CD14-positive monocyte (primary cell): ENCODE measurements around the gene AP4S1. TPM values are rescaled to one million over a fixed set of nuclear protein-coding genes. Genes with fewer than 3 reads are reported as not detected.

Source experiments
- DNase-seq, 3 donors: peaks; one replicate each; pipeline ENCODE4 v3.0.0-alpha.2; 2011 to 2022
- H2AFZ ChIP-seq: 2 replicates; pipeline ENCODE4 v1.6.0; 2012; ENCODE audit warnings: mild to moderate bottlenecking, low read depth, low read length, inconsistent platforms; ENCODE audit not compliant: insufficient read depth, poor library complexity, severe bottlenecking
- H3K27ac ChIP-seq, 2 donors: 1 replicate in 1 of 2; 2 replicates in 1 of 2; pipeline ENCODE4 v1.5.1; 2012 to 2013; ENCODE audit warnings: low read length in 2 of 2, control low read depth in 1 of 2, inconsistent platforms in 1 of 2, low read depth in 1 of 2, mild to moderate bottlenecking in 1 of 2
- H3K27me3 ChIP-seq, 2 donors: one replicate each; pipeline versions ENCODE4 v1.6.0 to v1.6.1; 2011 to 2013; ENCODE audit warnings: low read length in 2 of 2; ENCODE audit not compliant: control insufficient read depth in 2 of 2, insufficient read depth in 2 of 2
- H3K36me3 ChIP-seq, 2 donors: replicated peaks in 1 of 2; 1 replicate in 1 of 2; 2 replicates in 1 of 2; pipeline versions ENCODE4 v1.5.1 to v1.6.1; 2012 to 2013; ENCODE audit warnings: low read length in 2 of 2, control low read depth in 1 of 2, inconsistent platforms in 1 of 2, mild to moderate bottlenecking in 1 of 2; ENCODE audit not compliant: insufficient read depth in 2 of 2, control insufficient read depth in 1 of 2
- H3K4me1 ChIP-seq, 2 donors: 1 replicate in 1 of 2; 2 replicates in 1 of 2; pipeline versions ENCODE4 v1.5.1 to v1.6.1; 2012 to 2013; ENCODE audit warnings: low read length in 2 of 2, control low read depth in 1 of 2, inconsistent platforms in 1 of 2, mild to moderate bottlenecking in 1 of 2, moderate library complexity in 1 of 2; ENCODE audit not compliant: insufficient read depth in 2 of 2, control insufficient read depth in 1 of 2
- H3K4me2 ChIP-seq: replicated peaks from 2 replicates; pipeline ENCODE3; 2012; ENCODE audit warnings: low read length, moderate library complexity, mild to moderate bottlenecking; ENCODE audit not compliant: poor library complexity, severe bottlenecking; ENCODE audit errors: extremely low read depth
- H3K4me3 ChIP-seq, 3 experiments: fragments of 200-600 bp in 1 of 3; sonication (generic) in 1 of 3; replicated peaks in 1 of 3; 1 replicate in 2 of 3; 2 replicates in 1 of 3; pipeline ENCODE4 v1.5.1; 2011 to 2013; ENCODE audit warnings: low read length in 3 of 3, mild to moderate bottlenecking in 3 of 3, control low read depth in 2 of 3, low read depth in 2 of 3, inconsistent platforms in 1 of 3, moderate library complexity in 1 of 3
- H3K79me2 ChIP-seq: 2 replicates; pipeline ENCODE4 v1.6.0; 2012; ENCODE audit warnings: mild to moderate bottlenecking, control low read depth, inconsistent platforms, low read length, moderate library complexity; ENCODE audit not compliant: insufficient read depth
- H3K9ac ChIP-seq: 2 replicates; pipeline ENCODE4 v1.6.0; 2017; ENCODE audit warnings: low read length, mild to moderate bottlenecking; ENCODE audit not compliant: insufficient read depth, poor library complexity, severe bottlenecking
- H3K9me3 ChIP-seq, 2 donors: replicated peaks in 1 of 2; 1 replicate in 1 of 2; 2 replicates in 1 of 2; pipeline versions ENCODE4 v1.5.1 to v1.6.1; 2012 to 2013; ENCODE audit warnings: low read length in 2 of 2, control low read depth in 1 of 2; ENCODE audit not compliant: control insufficient read depth in 1 of 2, insufficient read depth in 1 of 2
- H4K20me1 ChIP-seq: 2 replicates; pipeline ENCODE4 v1.6.0; 2012; ENCODE audit warnings: mild to moderate bottlenecking, low read length, control low read depth, moderate library complexity; ENCODE audit not compliant: insufficient read depth
- H3K27ac Mint-ChIP-seq, 7 donors: one replicate each; pipeline ENCODE4 v1.8.0; 2020; ENCODE audit warnings: mild to moderate bottlenecking in 7 of 7, mixed read lengths in 7 of 7, moderate library complexity in 6 of 7, inconsistent platforms in 2 of 7
- H3K27me3 Mint-ChIP-seq, 3 donors: one replicate each; pipeline ENCODE4 v1.8.0; 2021 to 2022; ENCODE audit warnings: low read depth in 3 of 3, mild to moderate bottlenecking in 3 of 3, mixed read lengths in 3 of 3, moderate library complexity in 3 of 3, inconsistent platforms in 1 of 3
- H3K36me3 Mint-ChIP-seq, 2 donors: one replicate each; pipeline ENCODE4 v1.8.0; 2020; ENCODE audit warnings: mixed read lengths in 2 of 2, inconsistent platforms in 1 of 2, mild to moderate bottlenecking in 1 of 2
- H3K4me1 Mint-ChIP-seq: one replicate; pipeline ENCODE4 v1.8.0; 2020; ENCODE audit warnings: mild to moderate bottlenecking, mixed read lengths
- H3K4me3 Mint-ChIP-seq, 2 donors: one replicate each; pipeline ENCODE4 v1.8.0; 2020; ENCODE audit warnings: mild to moderate bottlenecking in 2 of 2, mixed read lengths in 2 of 2, moderate library complexity in 1 of 2
- H3K9me3 Mint-ChIP-seq, 7 donors: one replicate each; pipeline ENCODE4 v1.8.0; 2020 to 2022; ENCODE audit warnings: mixed read lengths in 7 of 7, mild to moderate bottlenecking in 6 of 7, moderate library complexity in 6 of 7, inconsistent platforms in 2 of 7
- WGBS: methylation state at CpG from one replicate; pipeline ENCODE4 v1.1.5; 2013; ENCODE audit warnings: missing lambda C conversion rate; ENCODE audit not compliant: insufficient coverage; 5-methylcytosine and 5-hydroxymethylcytosine counted together
- intact Hi-C, 2 donors: fragments of 100-400 bp; cut with micrococcal nuclease; formaldehyde crosslinking; loops; one replicate each; pipeline versions ENCODE4 v1.15.0 to v1.15.1; 2023
- polyA plus RNA-seq, 3 donors: library from polyadenylated mRNA; depleted of rRNA in 1 of 3; unstranded in 2 of 3; stranded (reverse) in 1 of 3; fragments of 300-500 nt in 2 of 3; fragments of >200 nt in 1 of 3; fragmentation: Illumina TruSeq in 2 of 3; gene quantifications; 1 replicate in 2 of 3; 2 replicates in 1 of 3; pipeline ENCODE4 v1.2.3, GENCODE V29; 2012 to 2021
- TF ChIP-seq, protein P1 (sequence below): fragments of 200-600 bp; IDR thresholded peaks from one replicate; pipeline ENCODE4 v1.8.0; 2022; ENCODE audit warnings: antibody characterized with exemption, mild to moderate bottlenecking

Gene AP4S1
- polyA plus RNA-seq, 3 donors = 1.7 to 5.1 (median 2.8) TPM

DNA sequence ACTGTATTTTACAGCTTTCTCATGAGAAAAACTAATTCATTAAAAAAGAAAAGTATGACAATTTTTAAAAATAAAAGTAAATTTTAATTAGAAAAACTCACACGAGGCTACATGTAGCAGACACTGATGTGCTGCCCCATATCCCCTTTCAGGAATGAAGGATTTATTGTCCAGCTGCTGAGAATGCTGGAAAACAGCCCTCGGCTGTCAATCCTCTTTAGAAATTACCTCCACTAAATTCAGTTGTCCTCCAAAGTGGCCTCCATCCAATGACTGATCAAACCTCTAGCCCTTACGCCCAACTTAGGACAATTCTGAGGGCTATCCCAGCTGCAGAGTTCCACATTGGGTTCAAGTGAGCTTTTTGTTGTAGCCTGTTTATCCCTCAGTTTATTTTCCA is 29.8 kb upstream of the AP4S1 start:
- H3K27ac ChIP-seq = peak overlapping the region in 1 of 2 donors; percentile 64
- intact Hi-C loops = no loop called here
- TF ChIP-seq, protein P1, sequence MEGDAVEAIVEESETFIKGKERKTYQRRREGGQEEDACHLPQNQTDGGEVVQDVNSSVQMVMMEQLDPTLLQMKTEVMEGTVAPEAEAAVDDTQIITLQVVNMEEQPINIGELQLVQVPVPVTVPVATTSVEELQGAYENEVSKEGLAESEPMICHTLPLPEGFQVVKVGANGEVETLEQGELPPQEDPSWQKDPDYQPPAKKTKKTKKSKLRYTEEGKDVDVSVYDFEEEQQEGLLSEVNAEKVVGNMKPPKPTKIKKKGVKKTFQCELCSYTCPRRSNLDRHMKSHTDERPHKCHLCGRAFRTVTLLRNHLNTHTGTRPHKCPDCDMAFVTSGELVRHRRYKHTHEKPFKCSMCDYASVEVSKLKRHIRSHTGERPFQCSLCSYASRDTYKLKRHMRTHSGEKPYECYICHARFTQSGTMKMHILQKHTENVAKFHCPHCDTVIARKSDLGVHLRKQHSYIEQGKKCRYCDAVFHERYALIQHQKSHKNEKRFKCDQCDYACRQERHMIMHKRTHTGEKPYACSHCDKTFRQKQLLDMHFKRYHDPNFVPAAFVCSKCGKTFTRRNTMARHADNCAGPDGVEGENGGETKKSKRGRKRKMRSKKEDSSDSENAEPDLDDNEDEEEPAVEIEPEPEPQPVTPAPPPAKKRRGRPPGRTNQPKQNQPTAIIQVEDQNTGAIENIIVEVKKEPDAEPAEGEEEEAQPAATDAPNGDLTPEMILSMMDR = no peak
- peaks cover 10 to 22% of the 10 kb centered on the region in 2 donors for H3K9me3 ChIP-seq
- no peak for DNase-seq
- H3K4me1 ChIP-seq = peaks cover 14 to 25% of the 10 kb centered on the region in 2 donors
- H3K4me2 ChIP-seq = no peak overlapping the region
- H3K9me3 Mint-ChIP-seq = peaks cover 7 to 21% (median 12%) of the 10 kb centered on the region in 7 donors
- 83% methylated on average over 1 of the region's 3 CpGs for WGBS
- H3K9ac ChIP-seq = no peak overlapping the region
- H3K36me3 ChIP-seq = peaks cover 2 to 26% of the 10 kb centered on the region in 2 donors
- H3K27me3 Mint-ChIP-seq = peaks cover 0 to 2% (median 0%) of the 10 kb centered on the region in 3 donors
- peak overlapping the region in 1 of 7 donors; percentile 80 for H3K27ac Mint-ChIP-seq
- peaks cover 26% of the 10 kb centered on the region for H3K4me1 Mint-ChIP-seq
- H3K4me3 ChIP-seq = no peak overlapping the region
- peaks cover 92% of the 10 kb centered on the region for H3K79me2 ChIP-seq
- peaks cover 72% of the 10 kb centered on the region for H4K20me1 ChIP-seq
- peaks cover 16 to 31% of the 10 kb centered on the region in 2 donors for H3K36me3 Mint-ChIP-seq
- no peaks in the 10 kb centered on the region for H3K27me3 ChIP-seq
- no peak overlapping the region for H2AFZ ChIP-seq
- H3K4me3 Mint-ChIP-seq = no peak overlapping the region

DNA sequence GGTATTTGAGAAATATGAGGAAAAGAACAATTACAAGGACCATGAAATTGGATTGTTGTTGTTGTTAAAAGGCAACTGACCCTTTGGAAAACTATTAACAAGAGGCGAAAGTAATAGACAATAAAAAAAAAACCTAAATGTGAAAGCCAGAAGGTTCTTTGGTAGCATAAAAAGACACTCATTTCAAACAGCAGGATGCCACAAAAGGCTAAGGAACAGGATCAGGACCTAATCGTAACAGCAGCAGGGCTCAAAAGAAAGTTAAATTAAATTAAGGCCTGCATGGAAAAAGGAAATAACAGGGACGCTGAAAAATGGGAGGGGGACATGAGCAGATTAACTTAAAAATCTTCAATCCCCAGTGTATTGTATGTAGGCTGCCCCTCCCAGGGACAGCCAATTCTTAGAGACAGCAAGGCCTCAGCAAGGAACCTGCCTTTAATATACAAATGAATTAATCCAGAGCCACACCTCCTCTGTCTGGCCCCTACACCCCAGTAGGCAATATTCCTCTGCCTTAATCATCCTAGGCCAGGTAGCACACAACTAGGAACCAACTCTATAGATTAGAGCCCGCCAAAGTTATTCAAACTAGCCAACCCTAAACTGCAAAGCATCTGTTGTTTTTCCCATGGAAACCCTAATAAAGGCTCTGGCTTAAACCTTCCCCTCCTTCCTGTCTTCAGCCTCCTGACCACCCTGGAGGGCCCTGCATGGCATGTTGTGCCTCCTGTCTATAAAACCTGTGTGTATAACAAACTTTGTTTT is 28.4 kb upstream of the AP4S1 start:
- Histone ChIP-seq H3K9me3 (peaks cover 10 to 22% of the 10 kb centered on the region in 2 donors), H3K27ac (no peak overlapping the region), H4K20me1 (peaks cover 66% of the 10 kb centered on the region), H2AFZ (no peak overlapping the region), H3K4me1 (peaks cover 5 to 12% of the 10 kb centered on the region in 2 donors), H3K9ac (no peak overlapping the region), H3K36me3 (peaks cover 5 to 36% of the 10 kb centered on the region in 2 donors), H3K4me3 (no peak overlapping the region), H3K79me2 (peaks cover 93% of the 10 kb centered on the region), H3K4me2 (no peak overlapping the region), H3K27me3 (no peaks in the 10 kb centered on the region)
- DNase-seq = no peak
- H3K9me3 Mint-ChIP-seq = peaks cover 7 to 22% (median 14%) of the 10 kb centered on the region in 7 donors
- WGBS = 100% methylated on average over 2 of the region's 4 CpGs
- peaks cover 0 to 2% (median 0%) of the 10 kb centered on the region in 3 donors for H3K27me3 Mint-ChIP-seq
- peaks cover 15% of the 10 kb centered on the region for H3K4me1 Mint-ChIP-seq
- intact Hi-C loops = no loop called here
- peaks cover 24 to 45% of the 10 kb centered on the region in 2 donors for H3K36me3 Mint-ChIP-seq
- no peak overlapping the region for H3K4me3 Mint-ChIP-seq
- peak overlapping the region in 2 of 7 donors; percentile 43 for H3K27ac Mint-ChIP-seq
- TF ChIP-seq, protein P1 = no peak
